ENCODE data around the gene LPP. TPM values are rescaled to one million over a fixed set of nuclear protein-coding genes. Genes with fewer than 3 reads are reported as not detected.

LPP gene
- total and polyA plus RNA-seq, 2 of the 13 experiments (the other 11 are each of a cell fraction or from before 2014, with no cell fraction given) = 19.2 to 29.9 TPM

DNA sequence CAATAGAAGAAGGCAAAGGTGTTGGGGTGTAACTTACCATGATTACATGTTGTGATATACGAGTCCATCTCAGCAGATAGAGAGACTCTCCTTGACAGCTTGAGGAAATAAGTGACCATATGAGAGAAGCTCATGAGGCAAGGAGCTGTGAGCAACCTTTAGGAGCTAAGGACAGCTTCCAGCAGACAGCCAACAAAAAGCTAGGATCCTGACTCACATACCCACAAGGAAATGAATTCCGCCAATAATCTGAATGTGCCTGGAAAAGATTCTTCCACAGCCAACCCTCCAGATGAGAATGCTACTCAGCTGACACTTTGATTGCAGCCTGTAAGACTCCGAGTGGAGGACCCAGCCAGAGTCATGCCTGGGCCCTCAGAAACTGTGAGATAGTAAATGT, 678.2 kb downstream of the LPP start:
- no peaks in the 10 kb centered on the region for H3K36me3 ChIP-seq (replicated peaks in 1 of 2; ENCODE audit: control insufficient read depth in 1 of 2, insufficient read depth in 2 of 2, low read length in 2 of 2)
- DNase-seq (ENCODE audit: low spot score) (no peak), ATAC-seq (no peak), FAIRE-seq (no peak)
- in situ Hi-C loops (cut with HindIII; ENCODE audit: extremely low pct_ligation_motif_present, low pct_unique_long_range_greater_than_20kb) = no loop called here
- BruUV-seq (replicated peaks) = no TSS peak
- ChIA-PET CTCF (ENCODE audit: low intra/inter-chr PET ratio, low total read pairs) (no interaction called here), POLR2A (no interaction called here)
- TF ChIP-seq AHR (CRISPR knock-in tag; IDR thresholded peaks at IDR 0.05) = no peak
- no peak for TF ChIP-seq ZFP36 (IDR thresholded peaks at IDR 0.05; ENCODE audit: borderline replicate concordance, low read depth, low read length, partially characterized antibody)
- TF ChIP-seq, protein P1, sequence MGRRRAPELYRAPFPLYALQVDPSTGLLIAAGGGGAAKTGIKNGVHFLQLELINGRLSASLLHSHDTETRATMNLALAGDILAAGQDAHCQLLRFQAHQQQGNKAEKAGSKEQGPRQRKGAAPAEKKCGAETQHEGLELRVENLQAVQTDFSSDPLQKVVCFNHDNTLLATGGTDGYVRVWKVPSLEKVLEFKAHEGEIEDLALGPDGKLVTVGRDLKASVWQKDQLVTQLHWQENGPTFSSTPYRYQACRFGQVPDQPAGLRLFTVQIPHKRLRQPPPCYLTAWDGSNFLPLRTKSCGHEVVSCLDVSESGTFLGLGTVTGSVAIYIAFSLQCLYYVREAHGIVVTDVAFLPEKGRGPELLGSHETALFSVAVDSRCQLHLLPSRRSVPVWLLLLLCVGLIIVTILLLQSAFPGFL (CRISPR knock-in tag; IDR thresholded peaks at IDR 0.05) = no peak
- TF ChIP-seq, protein P2, sequence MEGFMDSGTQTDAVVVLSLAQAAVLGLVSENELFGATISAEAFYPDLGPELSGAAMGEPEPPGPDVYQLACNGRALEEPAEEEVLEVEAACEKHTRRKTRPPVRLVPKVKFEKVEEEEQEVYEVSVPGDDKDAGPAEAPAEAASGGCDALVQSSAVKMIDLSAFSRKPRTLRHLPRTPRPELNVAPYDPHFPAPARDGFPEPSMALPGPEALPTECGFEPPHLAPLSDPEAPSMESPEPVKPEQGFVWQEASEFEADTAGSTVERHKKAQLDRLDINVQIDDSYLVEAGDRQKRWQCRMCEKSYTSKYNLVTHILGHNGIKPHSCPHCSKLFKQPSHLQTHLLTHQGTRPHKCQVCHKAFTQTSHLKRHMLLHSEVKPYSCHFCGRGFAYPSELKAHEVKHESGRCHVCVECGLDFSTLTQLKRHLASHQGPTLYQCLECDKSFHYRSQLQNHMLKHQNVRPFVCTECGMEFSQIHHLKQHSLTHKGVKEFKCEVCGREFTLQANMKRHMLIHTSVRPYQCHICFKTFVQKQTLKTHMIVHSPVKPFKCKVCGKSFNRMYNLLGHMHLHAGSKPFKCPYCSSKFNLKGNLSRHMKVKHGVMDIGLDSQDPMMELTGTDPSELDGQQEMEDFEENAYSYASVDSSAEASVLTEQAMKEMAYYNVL (CRISPR knock-in tag; IDR thresholded peaks at IDR 0.05; ENCODE audit: borderline replicate concordance) = no peak
- no peak for TF ChIP-seq TCF7 (IDR thresholded peaks at IDR 0.05; ENCODE audit: low read depth)
- no peak overlapping the region for H3K9ac ChIP-seq (ENCODE audit: insufficient read depth, low read depth, low read length)
- intact Hi-C loops (cut with micrococcal nuclease; ENCODE audit: unreplicated experiment) = no loop called here
- H2AFZ ChIP-seq (ENCODE audit: low read length) = no peak overlapping the region
- H3K27me3 ChIP-seq (ENCODE audit: control insufficient read depth in 1 of 2, insufficient read depth in 2 of 2, low read length in 2 of 2) = no peaks in the 10 kb centered on the region
- no peak overlapping the region for H3K4me3 ChIP-seq (replicated peaks in 1 of 3; ENCODE audit: insufficient read depth in 1 of 3, low read depth in 2 of 3, low read length in 3 of 3)
- WGBS (ENCODE audit: low lambda C conversion rate) = 92% methylated on average over 3 of the region's 3 CpGs
- H3K9me3 ChIP-seq (ENCODE audit: low read length) = no peaks in the 10 kb centered on the region
- no peaks in the 10 kb centered on the region for H3K79me2 ChIP-seq (ENCODE audit: insufficient read depth, low read length)
- H4K20me1 ChIP-seq (ENCODE audit: insufficient read depth, low read length) = no peaks in the 10 kb centered on the region
- H3K4me1 ChIP-seq (ENCODE audit: insufficient read depth, low read length) = peaks cover 7% of the 10 kb centered on the region; the same call in 1 of the 2 replicates
- H3K27ac ChIP-seq (ENCODE audit: extremely low read length, insufficient read depth, low read length) = no peak overlapping the region
- no peak overlapping the region for H3K4me2 ChIP-seq (ENCODE audit: low read depth, low read length)
